NCI-H128 (cell line): ENCODE data around the gene ZNF516.

Experiments used
- DNase-seq: peaks from one replicate; lab custom pipeline; 2025; ENCODE audit not compliant: unreplicated experiment; lab: John Stamatoyannopoulos, UW

ZNF516 gene

GRCh38 chr18:76471593-76471992, 23.4 kb downstream of the ZNF516 start:
- DNase-seq: no peak

GRCh38 chr18:76468345-76469304, 26.4 kb downstream of the ZNF516 start:
- DNase-seq: no peak

GRCh38 chr18:76467371-76468190, 27.5 kb downstream of the ZNF516 start:
- DNase-seq: no peak

GRCh38 chr18:76466410-76466991, 28.5 kb downstream of the ZNF516 start:
- no peak for DNase-seq

- DNase-seq: no peak
These were observed 29.2 kb downstream of the ZNF516 start for GRCh38 chr18:76465630-76466409.

GRCh38 chr18:76464281-76465259, 30.5 kb downstream of the ZNF516 start:
- no peak for DNase-seq

GRCh38 chr18:76463872-76464271, 31.2 kb downstream of the ZNF516 start:
- no peak for DNase-seq

GRCh38 chr18:76463358-76463757, 31.7 kb downstream of the ZNF516 start:
- DNase-seq: no peak

GRCh38 chr18:76462326-76462694, 32.7 kb downstream of the ZNF516 start:
- no peak for DNase-seq

- DNase-seq: no peak
These were observed 33.2 kb downstream of the ZNF516 start for GRCh38 chr18:76461692-76462325.

- DNase-seq: no peak
These were observed 33.9 kb downstream of the ZNF516 start for GRCh38 chr18:76461148-76461547.

GRCh38 chr18:76460482-76460881, 34.6 kb downstream of the ZNF516 start:
- DNase-seq: no peak

- no peak for DNase-seq
These were observed 35.2 kb downstream of the ZNF516 start for GRCh38 chr18:76459687-76460350.

- DNase-seq: no peak
These were observed 35.7 kb downstream of the ZNF516 start for GRCh38 chr18:76459312-76459686.

- DNase-seq: no peak
These were observed 36.3 kb downstream of the ZNF516 start for GRCh38 chr18:76458522-76459311.

GRCh38 chr18:76457957-76458356, 37.1 kb downstream of the ZNF516 start:
- no peak for DNase-seq

GRCh38 chr18:76457475-76457874, 37.6 kb downstream of the ZNF516 start:
- DNase-seq: no peak

- DNase-seq: no peak
These were observed 38.2 kb downstream of the ZNF516 start for GRCh38 chr18:76456823-76457222.
